Measurements from ENCODE around the gene RRP1B.

DNA sequence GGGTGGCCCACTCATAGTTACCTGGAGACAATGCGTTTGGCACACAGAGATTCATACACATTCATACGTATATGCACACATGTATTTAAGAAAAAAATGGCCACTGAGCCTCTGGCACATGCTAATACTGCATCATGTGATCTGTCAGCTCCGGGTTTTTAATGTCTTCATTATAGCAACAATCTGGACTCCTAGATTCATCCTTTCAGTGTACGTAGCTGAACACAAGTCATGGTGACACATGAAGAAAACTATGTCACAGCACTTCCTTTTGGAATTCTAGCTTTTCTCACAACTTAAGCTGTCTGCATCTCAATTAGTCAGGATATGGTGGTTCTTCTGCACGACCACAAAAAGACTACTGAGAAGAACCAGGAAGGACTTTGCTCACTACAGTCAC is 24.7 kb upstream of the RRP1B start:
- no peak for TF ChIP-seq POLR2A (IDR thresholded peaks at IDR 0.05)
- TF ChIP-seq, protein P1, sequence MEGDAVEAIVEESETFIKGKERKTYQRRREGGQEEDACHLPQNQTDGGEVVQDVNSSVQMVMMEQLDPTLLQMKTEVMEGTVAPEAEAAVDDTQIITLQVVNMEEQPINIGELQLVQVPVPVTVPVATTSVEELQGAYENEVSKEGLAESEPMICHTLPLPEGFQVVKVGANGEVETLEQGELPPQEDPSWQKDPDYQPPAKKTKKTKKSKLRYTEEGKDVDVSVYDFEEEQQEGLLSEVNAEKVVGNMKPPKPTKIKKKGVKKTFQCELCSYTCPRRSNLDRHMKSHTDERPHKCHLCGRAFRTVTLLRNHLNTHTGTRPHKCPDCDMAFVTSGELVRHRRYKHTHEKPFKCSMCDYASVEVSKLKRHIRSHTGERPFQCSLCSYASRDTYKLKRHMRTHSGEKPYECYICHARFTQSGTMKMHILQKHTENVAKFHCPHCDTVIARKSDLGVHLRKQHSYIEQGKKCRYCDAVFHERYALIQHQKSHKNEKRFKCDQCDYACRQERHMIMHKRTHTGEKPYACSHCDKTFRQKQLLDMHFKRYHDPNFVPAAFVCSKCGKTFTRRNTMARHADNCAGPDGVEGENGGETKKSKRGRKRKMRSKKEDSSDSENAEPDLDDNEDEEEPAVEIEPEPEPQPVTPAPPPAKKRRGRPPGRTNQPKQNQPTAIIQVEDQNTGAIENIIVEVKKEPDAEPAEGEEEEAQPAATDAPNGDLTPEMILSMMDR (IDR thresholded peaks at IDR 0.05) = no peak
